Kidney (tissue), 14 donors: ENCODE results near the gene WIZ. TPM values are rescaled to one million over a fixed set of nuclear protein-coding genes. Genes with fewer than 3 reads are reported as not detected.

Experiments used
- DNase-seq, 5 donors: peaks; one replicate each; pipeline ENCODE4 v3.0.0-alpha.2; 2013 to 2020
- FAIRE-seq: peaks from 2 replicates; lab custom pipeline; 2012; peaks lifted over from hg19 to GRCh38; lab: Jason Lieb, UNC
- H3K27ac ChIP-seq, 2 donors: one replicate each; pipeline ENCODE4 v1.7.0; 2013; ENCODE audit warnings: low read depth in 2 of 2, low read length in 2 of 2, inconsistent platforms in 1 of 2
- H3K27me3 ChIP-seq: one replicate; pipeline ENCODE4 v1.7.1; 2013; ENCODE audit warnings: low read length, inconsistent platforms; ENCODE audit not compliant: control insufficient read depth, insufficient read depth
- H3K36me3 ChIP-seq, 3 donors: one replicate each; pipeline versions ENCODE4 v1.7.0 to v1.7.1; 2013; ENCODE audit warnings: low read length in 3 of 3, control low read depth in 1 of 3, inconsistent platforms in 1 of 3; ENCODE audit not compliant: insufficient read depth in 3 of 3, control insufficient read depth in 2 of 3
- H3K4me1 ChIP-seq, 3 donors: one replicate each; pipeline versions ENCODE4 v1.7.0 to v1.7.1; 2013; ENCODE audit warnings: low read length in 3 of 3, inconsistent platforms in 1 of 3, low read depth in 1 of 3; ENCODE audit not compliant: control insufficient read depth in 2 of 3, insufficient read depth in 2 of 3
- H3K4me3 ChIP-seq, 3 donors: one replicate each; pipeline versions ENCODE4 v1.7.0 to v1.8.1; 2013; ENCODE audit warnings: low read length in 3 of 3, control low read depth in 1 of 3, inconsistent platforms in 1 of 3
- H3K9ac ChIP-seq, 3 donors: one replicate each; pipeline versions ENCODE4 v1.7.0 to v1.7.1; 2013; ENCODE audit warnings: low read length in 3 of 3, control low read depth in 1 of 3, inconsistent platforms in 1 of 3
- H3K9me3 ChIP-seq, 3 donors: one replicate each; pipeline versions ENCODE4 v1.7.0 to v1.7.1; 2013; ENCODE audit warnings: low read length in 3 of 3, control low read depth in 1 of 3, inconsistent platforms in 1 of 3; ENCODE audit not compliant: control insufficient read depth in 2 of 3, insufficient read depth in 1 of 3
- CTCF ChIP-seq: IDR thresholded peaks from 3 replicates; pipeline ENCODE4 v1.5.1; 2012; ENCODE audit warnings: mild to moderate bottlenecking, moderate library complexity, borderline replicate concordance; ENCODE audit not compliant: insufficient read depth; ENCODE audit errors: extremely low read depth
- intact Hi-C: fragments of 100-400 bp; cut with DNase I; formaldehyde crosslinking; loops from one replicate; pipeline ENCODE4 v1.11.1; 2022
- polyA plus RNA-seq: library from polyadenylated mRNA; stranded (reverse); fragments of 350-450 nt; fragmentation: Illumina TruSeq; extraction: RNeasy Lipid Tissue Mini Kit (QIAGEN cat#74804); gene quantifications from one replicate; pipeline ENCODE4 v1.2.3, GENCODE V29; 2014; ENCODE audit warnings: low read depth, low replicate concordance; ENCODE audit not compliant: insufficient read depth
- total RNA-seq: library from RNA; stranded (reverse); fragmentation: NEBNext Ultra II Directional; extraction: Animal tissue kit (Norgen Biotek cat#: 25700); gene quantifications from one replicate; pipeline ENCODE4 v1.2.1, GENCODE V29; 2021
- donor health status: control.
- donor health status: control.
- donor health status: control.
- donor health status: control.
- donor health status: control.
- donor health status: DM: yes; HTN: yes; CAD: no.
- donor health status: Normal renal cell carcinoma (clear cell type).

WIZ gene
- total and polyA plus RNA-seq, 2 donors from 2014 or later, result 15.4 to 37.1 TPM

GRCh38 chr19:15379083-15379998 lies 70.4 kb downstream of the WIZ start, which contains the start of gene AKAP8:
Gene AKAP8 (minus strand): TSS chr19:15379787. CDS start chr19:15379731, 56 bp downstream.
- H3K27me3 ChIP-seq, result no peaks in the 10 kb centered on the region
- H3K36me3 ChIP-seq, result no peaks in the 10 kb centered on the region
- H3K4me1 ChIP-seq, result peaks cover 0 to 35% (median 25%) of the 10 kb centered on the region in 3 donors
- no peaks in the 10 kb centered on the region for H3K9me3 ChIP-seq
- no peak for TF ChIP-seq CTCF
- peak within 1 kb of the TSS; percentile 73 to 98 (median 96) for H3K9ac ChIP-seq
- FAIRE-seq, result no peak
- peak within 1 kb of the TSS; percentile 98 for H3K27ac ChIP-seq
- peak; percentile 99 to 100 (median 100) for DNase-seq
- H3K4me3 ChIP-seq, result peak within 1 kb of the TSS; percentile 78 to 99 (median 99)
- intact Hi-C loops, result no loop called here

- Histone ChIP-seq H3K9me3 (no peaks in the 10 kb centered on the region), H3K9ac (peak overlapping the region; percentile 70 to 98 (median 96)), H3K4me3 (peak overlapping the region; percentile 78 to 99 (median 99)), H3K36me3 (no peaks in the 10 kb centered on the region), H3K4me1 (peaks cover 0 to 41% (median 26%) of the 10 kb centered on the region in 3 donors), H3K27me3 (no peaks in the 10 kb centered on the region), H3K27ac (peak overlapping the region; percentile 98)
- intact Hi-C loops, result no loop called here
- no peak for TF ChIP-seq CTCF
- DNase-seq (peak in 4 of 5 donors; percentile 44 to 82 (median 67)), FAIRE-seq (no peak)
Measured at GRCh38 chr19:15378534-15379082, 71.1 kb downstream of the WIZ start.

GRCh38 chr19:15374796-15375440 lies 74.8 kb downstream of the WIZ start:
- Histone ChIP-seq H3K9me3 (no peaks in the 10 kb centered on the region), H3K36me3 (peaks cover 0 to 28% (median 15%) of the 10 kb centered on the region in 3 donors), H3K4me3 (peak overlapping the region in 2 of 3 donors; percentile 18 to 34), H3K9ac (peak overlapping the region in 1 of 3 donors; percentile 35), H3K27me3 (no peaks in the 10 kb centered on the region), H3K4me1 (peaks cover 0 to 38% (median 26%) of the 10 kb centered on the region in 3 donors), H3K27ac (peak overlapping the region; percentile 23 to 67)
- no peak for TF ChIP-seq CTCF
- DNase-seq, result peak in 1 of 5 donors; percentile 95
- intact Hi-C loops, result no loop called here
- no peak for FAIRE-seq
